HepG2 (cell line): ENCODE results near the gene POLDIP3. TPM values are rescaled to one million over a fixed set of nuclear protein-coding genes. Genes with fewer than 3 reads are reported as not detected.

Source experiments
- ATAC-seq: fragments of 200-7000 bp; cut with Tn5 transposase; 3 replicates; pipeline ENCODE4 v1.9.1; 2020; ENCODE audit warnings: mild to moderate bottlenecking, moderate library complexity
- BruUV-seq: library from RNA; stranded (reverse); fragments of 400-500 nt; replicated peaks from 2 replicates; lab custom pipeline; 2021; lab: Mats Ljungman, UMichigan
- CTCF ChIA-PET: fragments of 300-600 bp; formaldehyde crosslinking; extraction: SDS; loops from one replicate; lab custom pipeline; 2021; ENCODE audit warnings: low total read pairs, inconsistent platforms, low intra/inter-chr PET ratio; lab: Yijun Ruan, JAX
- POLR2A ChIA-PET: fragments of 350-600 bp; sonication (Branson Sonifier 250); formaldehyde crosslinking; loops from one replicate; lab custom pipeline; 2020; ENCODE audit warnings: antibody characterized with exemption, inconsistent platforms; lab: Yijun Ruan, JAX
- DNase-seq: peaks from one replicate; pipeline ENCODE4 v3.0.0-alpha.2; 2015; ENCODE audit warnings: low spot score
- FAIRE-seq: peaks from 3 replicates; lab custom pipeline; 2011; peaks lifted over from hg19 to GRCh38; lab: Jason Lieb, UNC
- H2AFZ ChIP-seq: one replicate; pipeline ENCODE4 v1.6.1; 2011; ENCODE audit warnings: low read length, inconsistent platforms
- H3K27ac ChIP-seq: fragments of 300-600 bp; 3 replicates; pipeline ENCODE4 v1.8.0; 2011; ENCODE audit warnings: mixed run types, mild to moderate bottlenecking, mixed read lengths, low read length, inconsistent platforms; ENCODE audit not compliant: insufficient read depth; ENCODE audit errors: extremely low read length
- H3K27me3 ChIP-seq, 2 experiments: fragments of 200-600 bp in 1 of 2; 2 replicates in 1 of 2; 3 replicates in 1 of 2; pipeline versions ENCODE4 v1.6.0 to v1.8.0; 2011; ENCODE audit warnings: low read length in 2 of 2, mild to moderate bottlenecking in 2 of 2, moderate library complexity in 2 of 2, inconsistent platforms in 1 of 2; ENCODE audit not compliant: insufficient read depth in 2 of 2, control insufficient read depth in 1 of 2
- H3K36me3 ChIP-seq, 2 experiments: fragments of 200-600 bp in 1 of 2; replicated peaks in 1 of 2; 2 replicates in 1 of 2; 3 replicates in 1 of 2; pipeline versions ENCODE4 v1.5.1 to v1.8.0; 2011; ENCODE audit warnings: low read length in 2 of 2, inconsistent platforms in 1 of 2; ENCODE audit not compliant: insufficient read depth in 2 of 2, control insufficient read depth in 1 of 2
- H3K4me1 ChIP-seq: 2 replicates; pipeline ENCODE4 v1.5.1; 2012; ENCODE audit warnings: low read length, inconsistent platforms; ENCODE audit not compliant: insufficient read depth
- H3K4me2 ChIP-seq: 2 replicates; pipeline ENCODE4 v1.6.0; 2011; ENCODE audit warnings: low read depth, low read length, inconsistent platforms
- H3K4me3 ChIP-seq, 3 experiments: fragments of 200-600 bp in 1 of 3; sonication (generic), shearing (Covaris generic) in 1 of 3; replicated peaks in 1 of 3; 2 replicates each; pipeline ENCODE4 v1.5.1; 2011 to 2016; ENCODE audit warnings: low read length in 3 of 3, inconsistent platforms in 2 of 3, low read depth in 2 of 3, mild to moderate bottlenecking in 2 of 3, control low read depth in 1 of 3, mixed read lengths in 1 of 3; ENCODE audit not compliant: insufficient read depth in 1 of 3
- H3K79me2 ChIP-seq: one replicate; pipeline ENCODE4 v1.6.1; 2011; ENCODE audit warnings: low read length, inconsistent platforms; ENCODE audit not compliant: insufficient read depth
- H3K9ac ChIP-seq: 2 replicates; pipeline ENCODE4 v1.6.0; 2011; ENCODE audit warnings: mild to moderate bottlenecking, low read depth, low read length, inconsistent platforms; ENCODE audit not compliant: insufficient read depth
- H3K9me3 ChIP-seq: 2 replicates; pipeline ENCODE4 v1.5.1; 2012; ENCODE audit warnings: mild to moderate bottlenecking, low read length
- H4K20me1 ChIP-seq: 2 replicates; pipeline ENCODE4 v1.6.0; 2011; ENCODE audit warnings: inconsistent platforms, mild to moderate bottlenecking, low read length, moderate library complexity; ENCODE audit not compliant: insufficient read depth
- CHCHD3 ChIP-seq: sonication (generic); formaldehyde crosslinking; IDR thresholded peaks from 2 replicates; pipeline ENCODE4 v1.8.0; 2022; ENCODE audit warnings: mild to moderate bottlenecking, missing genetic modification reagents, moderate library complexity
- DR1 ChIP-seq: sonication (generic); formaldehyde crosslinking; IDR thresholded peaks from 2 replicates; pipeline ENCODE4 v1.8.0; 2021; ENCODE audit warnings: mild to moderate bottlenecking, missing genetic modification reagents, inconsistent platforms
- EEA1 ChIP-seq: sonication (generic); formaldehyde crosslinking; IDR thresholded peaks from 2 replicates; pipeline ENCODE4 v1.5.1; 2020; ENCODE audit warnings: mild to moderate bottlenecking, missing genetic modification reagents, borderline replicate concordance
- GMEB1 ChIP-seq: sonication (generic); formaldehyde crosslinking; IDR thresholded peaks from 2 replicates; pipeline ENCODE4 v1.5.1; 2020; ENCODE audit warnings: missing genetic modification reagents, mild to moderate bottlenecking, borderline replicate concordance
- NCOA5 ChIP-seq: sonication (generic); formaldehyde crosslinking; IDR thresholded peaks from 2 replicates; pipeline ENCODE4 v1.4.0; 2020; ENCODE audit warnings: missing genetic modification reagents
- ZEB1 ChIP-seq: IDR thresholded peaks from 2 replicates; pipeline ENCODE4 v1.6.1; 2012; ENCODE audit warnings: mild to moderate bottlenecking, low read depth, inconsistent platforms; ENCODE audit not compliant: insufficient replicate concordance
- ZNF343 ChIP-seq: sonication (generic); formaldehyde crosslinking; IDR thresholded peaks from 2 replicates; pipeline ENCODE4 v1.4.0; 2020; ENCODE audit warnings: mild to moderate bottlenecking, missing genetic modification reagents
- ZNF569 ChIP-seq: sonication (generic); formaldehyde crosslinking; IDR thresholded peaks from 2 replicates; pipeline ENCODE4 v1.5.0; 2020; ENCODE audit warnings: mild to moderate bottlenecking, missing genetic modification reagents, moderate library complexity, borderline replicate concordance
- ZNF687 ChIP-seq: sonication (generic); formaldehyde crosslinking; IDR thresholded peaks from 2 replicates; pipeline ENCODE4 v1.5.1; 2020; ENCODE audit warnings: mild to moderate bottlenecking, missing genetic modification reagents, moderate library complexity
- ZNF749 ChIP-seq: sonication (generic); formaldehyde crosslinking; IDR thresholded peaks from 2 replicates; pipeline ENCODE4 v1.8.0; 2022; ENCODE audit warnings: mild to moderate bottlenecking, missing genetic modification reagents, moderate library complexity, borderline replicate concordance
- WGBS: methylation state at CpG from one replicate; pipeline ENCODE4 v1.1.6; 2017; ENCODE audit warnings: low lambda C conversion rate; 5-methylcytosine and 5-hydroxymethylcytosine counted together
- in situ Hi-C: cut with HindIII; loops from 2 replicates; pipeline ENCODE4 v1.10.0; 2017; ENCODE audit warnings: low pct_unique_long_range_greater_than_20kb; ENCODE audit not compliant: extremely low pct_ligation_motif_present
- intact Hi-C: fragments of 100-400 bp; cut with micrococcal nuclease; formaldehyde crosslinking; loops from one replicate; pipeline ENCODE4 v1.10.0; 2022; ENCODE audit not compliant: unreplicated experiment
- polyA plus RNA-seq, 8 experiments: library from polyadenylated mRNA; depleted of rRNA in 3 of 8; stranded (reverse) in 7 of 8; unstranded in 1 of 8; fragments of >200 nt; fragmentation: Illumina TruSeq in 4 of 8; extraction: Trizol in 4 of 8; gene quantifications; 2 replicates each; pipeline versions ENCODE4 v1.2.1 to v1.2.3, GENCODE V29; 2011 to 2016; ENCODE audit warnings: low read depth in 4 of 8, missing spikeins in 1 of 8, mixed read lengths in 1 of 8; ENCODE audit not compliant: insufficient read depth in 1 of 8
- total RNA-seq, 5 experiments: library from RNA; depleted of rRNA; stranded (reverse); fragments of >200 nt; fragmentation: Illumina TruSeq; extraction: Trizol; gene quantifications; 2 replicates each; pipeline ENCODE4 v1.2.3, GENCODE V29; 2016; ENCODE audit warnings: low read depth in 1 of 5

The POLDIP3 gene
- total and polyA plus RNA-seq, 2 of the 13 experiments (the other 11 are each of a cell fraction or from before 2014, with no cell fraction given), result 45.8 to 47.4 TPM

GRCh38 chr22:42648017-42648367 is 33.3 kb upstream of the POLDIP3 start:
- ATAC-seq, result no peak
- in situ Hi-C loops (no loop called here), intact Hi-C loops (loop anchor here (10.0 kb wide), 2 partner anchors 157 to 207 kb away; partner anchors contain the start of gene ARFGAP3)
- Histone ChIP-seq H3K9ac (peak overlapping the region; percentile 98), H3K9me3 (no peaks in the 10 kb centered on the region), H3K4me1 (peaks cover 79% of the 10 kb centered on the region), H3K4me3 (peak overlapping the region; percentile 84 to 100 (median 100)), H3K79me2 (peaks cover 57% of the 10 kb centered on the region), H3K4me2 (peak overlapping the region; percentile 96), H3K27ac (peak overlapping the region; percentile 97), H4K20me1 (peaks cover 6% of the 10 kb centered on the region; the same call in 1 of the 2 replicates), H3K36me3 (no peaks in the 10 kb centered on the region; a peak in 2 of 5 replicates), H2AFZ (no peak overlapping the region), H3K27me3 (no peaks in the 10 kb centered on the region; a peak in 1 of 5 replicates)
- 24% methylated on average over 3 of the region's 4 CpGs for WGBS
- DNase-seq, result no peak
- ChIA-PET POLR2A (interaction anchor here (1.7 to 4.4 kb wide), 3 partner anchors 11 to 39 kb away, joined by 4 to 45 read pairs (median 5); partner anchors contain the start of gene POLDIP3), CTCF (no interaction called here)
- FAIRE-seq, result no peak
- no TSS peak for BruUV-seq
- 0 out of 2 replicates have a peak, but pooled peaks have one; percentile 38 for TF ChIP-seq EEA1 (CRISPR knock-in tag)
- 0 out of 2 replicates have a peak, but pooled peaks have one; percentile 18 for TF ChIP-seq CHCHD3 (CRISPR knock-in tag)
- no peak for TF ChIP-seq ZNF687
- TF ChIP-seq ZNF749 (CRISPR knock-in tag), result 0 out of 2 replicates have a peak, but pooled peaks have one; percentile 50
- 0 out of 2 replicates have a peak, but pooled peaks have one; percentile 9 for TF ChIP-seq ZNF343 (CRISPR knock-in tag)
- 0 out of 2 replicates have a peak, but pooled peaks have one; percentile 6 for TF ChIP-seq GMEB1 (CRISPR knock-in tag)
- peak; percentile 43 for TF ChIP-seq ZEB1
- 0 out of 2 replicates have a peak, but pooled peaks have one; percentile 24 for TF ChIP-seq ZNF569 (CRISPR knock-in tag)
- TF ChIP-seq DR1 (CRISPR knock-in tag), result 0 out of 2 replicates have a peak, but pooled peaks have one; percentile 26
- no peak for TF ChIP-seq NCOA5 (CRISPR knock-in tag)
